ENCODE data around the gene SREK1.
"Not testable (repeated sequence)": the region's sequence is repeated elsewhere in the genome, so short reads cannot be mapped to it uniquely, and the experiment has no call there.

Gene SREK1

GRCh38 chr5:66222455-66222854 lies 78.4 kb downstream of the SREK1 start:
- DNase-seq (ENCODE audit: low read depth): no peak

GRCh38 chr5:66222896-66223295 lies 78.8 kb downstream of the SREK1 start:
- not testable (repeated sequence) for DNase-seq (ENCODE audit: low read depth)

GRCh38 chr5:66223637-66224036 lies 79.5 kb downstream of the SREK1 start:
- DNase-seq (ENCODE audit: low read depth): no peak

- DNase-seq (ENCODE audit: low read depth): no peak
Observed at GRCh38 chr5:66224274-66224673, 80.2 kb downstream of the SREK1 start.

GRCh38 chr5:66224773-66225553 lies 80.9 kb downstream of the SREK1 start:
- DNase-seq (ENCODE audit: low read depth): no peak

GRCh38 chr5:66230551-66230950 lies 86.5 kb downstream of the SREK1 start:
- peak; percentile 38 for DNase-seq (ENCODE audit: low read depth)

- DNase-seq (ENCODE audit: low read depth): no peak
Observed at GRCh38 chr5:66231508-66231907, 87.4 kb downstream of the SREK1 start.

GRCh38 chr5:66232275-66232674 lies 88.2 kb downstream of the SREK1 start:
- DNase-seq (ENCODE audit: low read depth): no peak

GRCh38 chr5:66232706-66233445 lies 88.8 kb downstream of the SREK1 start:
- no peak for DNase-seq (ENCODE audit: low read depth)
